ENCODE measurements around the gene NHSL2. TPM values are rescaled to one million over a fixed set of nuclear protein-coding genes. Genes with fewer than 3 reads are reported as not detected.

NHSL2 gene
- polyA plus RNA-seq, 3 donors, result 16.6 to 39.8 (median 22.8) TPM

DNA sequence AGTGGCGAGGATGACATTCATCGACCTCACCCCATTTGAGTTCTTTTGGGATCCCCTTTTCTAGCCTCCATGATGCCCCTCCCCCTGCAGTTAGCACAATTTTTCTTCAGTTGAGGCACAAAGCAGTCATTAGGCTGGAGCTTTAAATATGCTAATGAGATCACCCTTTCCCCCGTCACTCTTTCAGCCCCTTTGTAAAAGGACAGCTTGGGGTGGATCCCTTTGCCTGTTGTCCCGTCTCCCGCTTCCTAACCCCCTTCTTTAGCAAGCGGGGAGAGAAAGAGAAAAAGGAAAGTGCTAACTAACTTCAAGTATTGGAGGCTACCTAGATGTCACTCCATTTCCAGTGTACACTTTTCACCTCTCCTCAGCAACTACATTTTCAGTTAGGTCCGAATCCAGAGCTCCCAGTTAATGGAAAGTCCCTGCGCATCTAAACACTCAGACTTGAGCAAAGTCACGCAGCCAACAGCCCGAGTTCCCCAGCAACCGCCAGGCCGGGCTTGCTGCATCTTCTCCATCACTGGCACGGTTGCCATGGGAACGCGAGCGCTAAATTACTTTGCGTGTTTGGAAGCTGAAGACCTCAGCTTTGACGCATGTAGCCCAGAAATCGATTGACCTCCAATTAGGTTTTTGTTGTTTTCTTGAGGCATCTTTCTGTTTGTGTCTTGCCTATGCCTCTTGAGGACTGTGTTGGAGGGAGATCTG, 144.3 kb downstream of the NHSL2 start:
- no peak overlapping the region for H2AFZ ChIP-seq (ENCODE audit: insufficient read depth, low read depth, low read length, poor library complexity, severe bottlenecking)
- Mint-ChIP-seq H3K27me3 (ENCODE audit: low read depth in 3 of 3) (peaks cover 0 to 19% (median 0%) of the 10 kb centered on the region in 3 donors), H3K27ac (peak overlapping the region in 2 of 7 donors; percentile 28 to 69)

DNA sequence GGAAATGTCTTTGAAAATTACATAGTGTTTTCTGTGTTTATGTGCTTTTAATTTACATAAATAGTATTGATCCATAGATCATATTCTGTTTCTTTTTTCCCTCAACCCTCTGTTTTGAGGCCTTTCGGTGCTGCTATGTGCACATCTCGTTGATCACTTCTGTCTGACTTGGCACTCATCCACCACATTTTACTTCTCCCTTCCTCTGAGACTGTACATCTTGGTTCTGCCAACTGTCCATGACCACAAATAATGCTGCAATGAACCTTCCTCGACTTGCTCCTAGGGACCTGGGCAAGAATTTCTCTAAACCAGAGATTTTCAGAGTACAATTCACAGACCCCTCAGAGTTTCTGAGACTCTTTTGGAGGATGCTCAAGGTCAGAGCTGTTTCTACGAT, 146.7 kb downstream of the NHSL2 start:
- no peaks in the 10 kb centered on the region for H4K20me1 ChIP-seq (ENCODE audit: insufficient read depth, low read length)
- H3K36me3 ChIP-seq (replicated peaks in 1 of 2; ENCODE audit: control insufficient read depth in 1 of 2, insufficient read depth in 2 of 2, low read length in 2 of 2), result no peaks in the 10 kb centered on the region
- Mint-ChIP-seq H3K9me3 (no peaks in the 10 kb centered on the region), H3K4me1 (peaks cover 59% of the 10 kb centered on the region), H3K36me3 (no peaks in the 10 kb centered on the region), H3K27ac (peak overlapping the region; percentile 55 to 88 (median 81)), H3K27me3 (ENCODE audit: low read depth in 3 of 3) (peaks cover 0 to 17% (median 0%) of the 10 kb centered on the region in 3 donors), H3K4me3 (no peak overlapping the region)
- peak; percentile 55 to 71 (median 55) for DNase-seq
- no peak overlapping the region for H3K9ac ChIP-seq (ENCODE audit: insufficient read depth, low read length, poor library complexity, severe bottlenecking)
- no peak overlapping the region for H3K4me3 ChIP-seq (replicated peaks in 1 of 3; ENCODE audit: low read depth in 2 of 3, low read length in 3 of 3)
- no peak overlapping the region for H2AFZ ChIP-seq (ENCODE audit: insufficient read depth, low read depth, low read length, poor library complexity, severe bottlenecking)
- no peaks in the 10 kb centered on the region for H3K79me2 ChIP-seq (ENCODE audit: insufficient read depth, low read length)
- intact Hi-C loops (cut with micrococcal nuclease), result loop anchor here in 1 of 2 donors (10.0 kb wide), 1 partner anchor 67 kb away; no protein-coding TSS in a partner anchor
- H3K4me2 ChIP-seq (replicated peaks; ENCODE audit: extremely low read depth, low read length, poor library complexity, severe bottlenecking), result peak overlapping the region; percentile 21
- no peaks in the 10 kb centered on the region for H3K9me3 ChIP-seq (replicated peaks in 1 of 2; ENCODE audit: control insufficient read depth in 1 of 2, insufficient read depth in 1 of 2, low read length in 2 of 2)
- peaks cover 58 to 62% of the 10 kb centered on the region in 2 donors for H3K4me1 ChIP-seq (ENCODE audit: control insufficient read depth in 1 of 2, insufficient read depth in 2 of 2, low read length in 2 of 2)
- H3K27ac ChIP-seq (ENCODE audit: low read depth in 1 of 2, low read length in 2 of 2), result peak overlapping the region in 1 of 2 donors; percentile 56
- TF ChIP-seq, protein P1, sequence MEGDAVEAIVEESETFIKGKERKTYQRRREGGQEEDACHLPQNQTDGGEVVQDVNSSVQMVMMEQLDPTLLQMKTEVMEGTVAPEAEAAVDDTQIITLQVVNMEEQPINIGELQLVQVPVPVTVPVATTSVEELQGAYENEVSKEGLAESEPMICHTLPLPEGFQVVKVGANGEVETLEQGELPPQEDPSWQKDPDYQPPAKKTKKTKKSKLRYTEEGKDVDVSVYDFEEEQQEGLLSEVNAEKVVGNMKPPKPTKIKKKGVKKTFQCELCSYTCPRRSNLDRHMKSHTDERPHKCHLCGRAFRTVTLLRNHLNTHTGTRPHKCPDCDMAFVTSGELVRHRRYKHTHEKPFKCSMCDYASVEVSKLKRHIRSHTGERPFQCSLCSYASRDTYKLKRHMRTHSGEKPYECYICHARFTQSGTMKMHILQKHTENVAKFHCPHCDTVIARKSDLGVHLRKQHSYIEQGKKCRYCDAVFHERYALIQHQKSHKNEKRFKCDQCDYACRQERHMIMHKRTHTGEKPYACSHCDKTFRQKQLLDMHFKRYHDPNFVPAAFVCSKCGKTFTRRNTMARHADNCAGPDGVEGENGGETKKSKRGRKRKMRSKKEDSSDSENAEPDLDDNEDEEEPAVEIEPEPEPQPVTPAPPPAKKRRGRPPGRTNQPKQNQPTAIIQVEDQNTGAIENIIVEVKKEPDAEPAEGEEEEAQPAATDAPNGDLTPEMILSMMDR (IDR thresholded peaks at IDR 0.05), result no peak
- H3K27me3 ChIP-seq (ENCODE audit: control insufficient read depth in 2 of 2, insufficient read depth in 2 of 2, low read length in 2 of 2), result peaks cover 0 to 7% of the 10 kb centered on the region in 2 donors
- WGBS (ENCODE audit: insufficient coverage), result 0% methylated on average over 2 of the region's 4 CpGs

More for the DNA sequence above, 144.3 kb downstream of the NHSL2 start:
- intact Hi-C loops (cut with micrococcal nuclease), result loop anchor here in 1 of 2 donors (10.0 kb wide), 1 partner anchor 70 kb away; no protein-coding TSS in a partner anchor
- H3K4me3 Mint-ChIP-seq, result no peak overlapping the region
- no peak for DNase-seq
- Histone ChIP-seq H3K4me2 (replicated peaks; ENCODE audit: extremely low read depth, low read length, poor library complexity, severe bottlenecking) (no peak overlapping the region), H3K36me3 (replicated peaks in 1 of 2; ENCODE audit: control insufficient read depth in 1 of 2, insufficient read depth in 2 of 2, low read length in 2 of 2) (no peaks in the 10 kb centered on the region), H3K27ac (ENCODE audit: low read depth in 1 of 2, low read length in 2 of 2) (no peak overlapping the region), H3K9me3 (replicated peaks in 1 of 2; ENCODE audit: control insufficient read depth in 1 of 2, insufficient read depth in 1 of 2, low read length in 2 of 2) (no peaks in the 10 kb centered on the region), H3K4me1 (ENCODE audit: control insufficient read depth in 1 of 2, insufficient read depth in 2 of 2, low read length in 2 of 2) (peaks cover 58 to 63% of the 10 kb centered on the region in 2 donors), H3K79me2 (ENCODE audit: insufficient read depth, low read length) (no peaks in the 10 kb centered on the region), H3K9ac (ENCODE audit: insufficient read depth, low read length, poor library complexity, severe bottlenecking) (no peak overlapping the region), H3K27me3 (ENCODE audit: control insufficient read depth in 2 of 2, insufficient read depth in 2 of 2, low read length in 2 of 2) (peaks cover 0 to 9% of the 10 kb centered on the region in 2 donors), H4K20me1 (ENCODE audit: insufficient read depth, low read length) (no peaks in the 10 kb centered on the region), H3K4me3 (replicated peaks in 1 of 3; ENCODE audit: low read depth in 2 of 3, low read length in 3 of 3) (no peak overlapping the region)
- H3K4me1 Mint-ChIP-seq, result peaks cover 62% of the 10 kb centered on the region
- H3K36me3 Mint-ChIP-seq, result no peaks in the 10 kb centered on the region
- no peaks in the 10 kb centered on the region for H3K9me3 Mint-ChIP-seq
- WGBS (ENCODE audit: insufficient coverage), result 98% methylated on average over 7 of the region's 19 CpGs
- TF ChIP-seq, protein P1 (IDR thresholded peaks at IDR 0.05), result no peak
